ENCODE data around the gene CCR5. TPM values are rescaled to one million over a fixed set of nuclear protein-coding genes. Genes with fewer than 3 reads are reported as not detected.

Gene CCR5
- total RNA-seq, 1 donor from 2014 or later = 0.52 TPM

DNA sequence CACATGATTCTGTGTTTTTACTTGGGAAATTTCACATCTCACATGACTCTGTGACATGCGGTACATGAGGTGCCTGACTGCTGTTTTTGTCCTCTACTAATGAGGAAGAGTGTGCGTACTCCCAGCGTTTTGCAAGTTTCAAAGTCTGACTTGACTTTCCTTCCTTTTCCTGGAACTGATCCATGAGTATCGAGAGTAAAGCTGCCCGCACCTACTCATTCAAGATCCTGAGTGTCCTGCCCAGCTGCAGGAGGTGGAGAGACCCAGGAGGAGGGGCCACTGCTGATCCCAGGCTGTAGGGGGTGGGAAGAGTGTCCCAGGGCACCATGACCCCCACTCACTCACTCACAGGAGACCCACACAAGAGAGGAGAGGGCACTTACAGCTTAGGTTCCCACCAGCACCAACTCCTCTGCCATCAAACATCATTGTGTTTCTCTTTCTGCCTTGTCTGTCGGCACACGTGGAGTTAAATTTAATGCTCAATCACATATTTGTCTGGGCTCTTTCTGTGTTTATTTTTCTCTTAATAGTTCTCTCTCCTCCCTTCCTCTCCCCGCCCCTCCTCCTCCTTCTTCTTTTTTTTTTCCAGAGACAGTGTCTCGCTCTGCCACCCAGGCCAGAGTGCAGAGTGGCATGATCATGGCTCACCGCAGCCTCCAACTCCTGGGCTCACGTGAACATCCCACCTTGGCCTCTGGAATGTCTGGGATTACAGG lies 34.7 kb downstream of the CCR5 start:
- Histone ChIP-seq H3K9ac (ENCODE audit: low read depth in 1 of 3, low read length in 3 of 3) (no peak overlapping the region), H3K9me3 (ENCODE audit: control insufficient read depth in 3 of 3, low read length in 3 of 3) (no peaks in the 10 kb centered on the region), H3K36me3 (ENCODE audit: control insufficient read depth in 3 of 3, insufficient read depth in 3 of 3, low read length in 3 of 3) (no peaks in the 10 kb centered on the region), H3K27ac (ENCODE audit: low read depth, low read length) (peak overlapping the region; percentile 78), H3K4me3 (ENCODE audit: low read length in 3 of 3) (no peak overlapping the region), H3K27me3 (ENCODE audit: control insufficient read depth in 3 of 3, insufficient read depth in 3 of 3, low read length in 3 of 3) (no peaks in the 10 kb centered on the region), H3K4me1 (ENCODE audit: control insufficient read depth in 3 of 3, insufficient read depth in 3 of 3, low read length in 3 of 3) (peaks cover 20 to 29% (median 22%) of the 10 kb centered on the region in 3 donors)

DNA sequence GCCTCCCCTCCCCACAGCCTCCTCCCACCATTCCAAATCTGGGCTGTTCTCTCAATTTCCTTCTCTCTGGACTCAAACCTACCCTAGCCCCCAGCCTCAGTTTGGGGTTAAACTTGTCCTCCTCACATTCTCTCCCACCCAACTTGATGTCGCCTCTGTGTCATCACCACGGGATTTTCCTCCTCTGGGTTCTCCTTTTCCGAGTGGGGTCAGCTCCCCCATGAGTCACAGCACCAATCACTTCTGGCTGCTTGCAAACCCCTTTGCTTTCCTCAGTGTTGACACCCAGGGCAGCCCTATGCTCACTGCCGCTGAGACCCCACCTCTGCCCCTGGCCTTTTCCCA lies 35.7 kb downstream of the CCR5 start:
- Histone ChIP-seq H3K9ac (ENCODE audit: low read depth in 1 of 3, low read length in 3 of 3) (peak overlapping the region in 1 of 3 donors; percentile 77), H3K27ac (ENCODE audit: low read depth, low read length) (peak overlapping the region; percentile 78), H3K9me3 (ENCODE audit: control insufficient read depth in 3 of 3, low read length in 3 of 3) (no peaks in the 10 kb centered on the region), H3K4me1 (ENCODE audit: control insufficient read depth in 3 of 3, insufficient read depth in 3 of 3, low read length in 3 of 3) (peaks cover 20 to 29% (median 22%) of the 10 kb centered on the region in 3 donors), H3K36me3 (ENCODE audit: control insufficient read depth in 3 of 3, insufficient read depth in 3 of 3, low read length in 3 of 3) (no peaks in the 10 kb centered on the region), H3K27me3 (ENCODE audit: control insufficient read depth in 3 of 3, insufficient read depth in 3 of 3, low read length in 3 of 3) (no peaks in the 10 kb centered on the region), H3K4me3 (ENCODE audit: low read length in 3 of 3) (peak overlapping the region in 1 of 3 donors; percentile 13)

DNA sequence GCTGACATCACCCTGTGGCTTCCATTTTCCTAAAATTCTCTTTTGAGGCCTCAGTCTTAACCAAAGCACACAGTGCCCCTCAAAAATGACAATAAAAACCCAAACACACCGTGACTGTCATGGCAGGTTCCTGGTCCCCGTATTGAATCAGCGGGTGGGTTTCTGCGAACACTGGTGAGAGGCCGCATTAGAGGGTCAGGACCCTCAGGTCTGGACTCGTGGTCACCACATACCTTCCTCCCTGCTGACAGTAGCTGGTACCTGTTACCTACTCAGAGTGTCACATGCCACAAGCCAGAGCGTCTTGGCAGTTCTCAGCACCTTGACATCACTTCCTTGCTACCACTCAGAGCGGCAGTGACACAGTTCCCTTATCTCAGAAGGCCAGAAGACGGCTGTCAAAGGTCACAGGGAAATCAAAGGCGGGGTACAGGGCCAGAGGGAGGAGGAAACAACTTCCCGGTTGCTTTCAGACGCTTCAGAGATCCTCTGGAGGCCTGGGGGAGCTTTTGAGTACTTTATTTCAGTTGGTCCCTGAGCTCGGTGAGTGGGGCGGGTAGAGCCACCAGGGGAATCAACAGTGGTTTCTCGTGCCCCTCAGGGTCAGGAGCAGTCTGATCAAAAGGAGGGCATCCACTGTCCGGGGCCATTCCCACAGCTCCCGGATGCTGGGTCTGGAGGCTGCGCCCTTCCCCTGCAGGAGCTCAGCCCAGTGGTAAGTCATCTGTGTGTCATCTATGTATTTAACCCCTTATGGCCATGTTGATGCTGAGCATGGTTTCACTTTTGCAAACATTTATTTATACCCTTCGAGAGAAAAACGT lies 36.3 kb downstream of the CCR5 start, which contains the start of the genes CCR5AS and CCRL2:
Gene CCR5AS (minus strand): TSS at position 279 of the 824 bp plus-strand sequence.
Gene CCRL2 (plus strand): TSS at position 472 of the 824 bp plus-strand sequence. CDS start 821 bp downstream, outside the sequence.
- peaks cover 20 to 29% (median 22%) of the 10 kb centered on the region in 3 donors for H3K4me1 ChIP-seq (ENCODE audit: control insufficient read depth in 3 of 3, insufficient read depth in 3 of 3, low read length in 3 of 3)
- H3K9ac ChIP-seq (ENCODE audit: low read depth in 1 of 3, low read length in 3 of 3) = peak within 1 kb of the TSS; percentile 54 to 77 (median 62)

DNA sequence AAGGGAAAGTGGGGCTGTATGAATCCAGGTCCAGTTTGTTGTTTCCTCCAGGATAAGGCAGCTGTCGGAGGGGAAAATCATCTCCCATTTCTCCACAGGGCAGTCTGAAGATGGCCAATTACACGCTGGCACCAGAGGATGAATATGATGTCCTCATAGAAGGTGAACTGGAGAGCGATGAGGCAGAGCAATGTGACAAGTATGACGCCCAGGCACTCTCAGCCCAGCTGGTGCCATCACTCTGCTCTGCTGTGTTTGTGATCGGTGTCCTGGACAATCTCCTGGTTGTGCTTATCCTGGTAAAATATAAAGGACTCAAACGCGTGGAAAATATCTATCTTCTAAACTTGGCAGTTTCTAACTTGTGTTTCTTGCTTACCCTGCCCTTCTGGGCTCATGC lies 37.2 kb downstream of the CCR5 start:
- H3K9me3 ChIP-seq (ENCODE audit: control insufficient read depth in 3 of 3, low read length in 3 of 3) = no peaks in the 10 kb centered on the region
- peaks cover 20 to 34% (median 22%) of the 10 kb centered on the region in 3 donors for H3K4me1 ChIP-seq (ENCODE audit: control insufficient read depth in 3 of 3, insufficient read depth in 3 of 3, low read length in 3 of 3)
- H3K27ac ChIP-seq (ENCODE audit: low read depth, low read length) = peak overlapping the region; percentile 78
- no peaks in the 10 kb centered on the region for H3K27me3 ChIP-seq (ENCODE audit: control insufficient read depth in 3 of 3, insufficient read depth in 3 of 3, low read length in 3 of 3)
- peak overlapping the region; percentile 48 to 60 (median 53) for H3K4me3 ChIP-seq (ENCODE audit: low read length in 3 of 3)
- no peaks in the 10 kb centered on the region for H3K36me3 ChIP-seq (ENCODE audit: control insufficient read depth in 3 of 3, insufficient read depth in 3 of 3, low read length in 3 of 3)
- H3K9ac ChIP-seq (ENCODE audit: low read depth in 1 of 3, low read length in 3 of 3) = peak overlapping the region; percentile 54 to 77 (median 62)

More for the DNA sequence above, 36.3 kb downstream of the CCR5 start, which contains the start of the genes CCR5AS and CCRL2:
- H3K27me3 ChIP-seq (ENCODE audit: control insufficient read depth in 3 of 3, insufficient read depth in 3 of 3, low read length in 3 of 3) = no peaks in the 10 kb centered on the region
- H3K27ac ChIP-seq (ENCODE audit: low read depth, low read length) = peak within 1 kb of the TSS; percentile 78
- H3K9me3 ChIP-seq (ENCODE audit: control insufficient read depth in 3 of 3, low read length in 3 of 3) = no peaks in the 10 kb centered on the region
- no peaks in the 10 kb centered on the region for H3K36me3 ChIP-seq (ENCODE audit: control insufficient read depth in 3 of 3, insufficient read depth in 3 of 3, low read length in 3 of 3)
- H3K4me3 ChIP-seq (ENCODE audit: low read length in 3 of 3) = peak within 1 kb of the TSS; percentile 48 to 60 (median 53)

DNA sequence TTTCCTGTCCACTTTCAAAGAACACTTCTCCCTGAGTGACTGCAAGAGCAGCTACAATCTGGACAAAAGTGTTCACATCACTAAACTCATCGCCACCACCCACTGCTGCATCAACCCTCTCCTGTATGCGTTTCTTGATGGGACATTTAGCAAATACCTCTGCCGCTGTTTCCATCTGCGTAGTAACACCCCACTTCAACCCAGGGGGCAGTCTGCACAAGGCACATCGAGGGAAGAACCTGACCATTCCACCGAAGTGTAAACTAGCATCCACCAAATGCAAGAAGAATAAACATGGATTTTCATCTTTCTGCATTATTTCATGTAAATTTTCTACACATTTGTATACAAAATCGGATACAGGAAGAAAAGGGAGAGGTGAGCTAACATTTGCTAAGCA lies 38.1 kb downstream of the CCR5 start:
- Histone ChIP-seq H3K27me3 (ENCODE audit: control insufficient read depth in 3 of 3, insufficient read depth in 3 of 3, low read length in 3 of 3) (no peaks in the 10 kb centered on the region), H3K27ac (ENCODE audit: low read depth, low read length) (no peak overlapping the region), H3K9ac (ENCODE audit: low read depth in 1 of 3, low read length in 3 of 3) (no peak overlapping the region), H3K9me3 (ENCODE audit: control insufficient read depth in 3 of 3, low read length in 3 of 3) (no peaks in the 10 kb centered on the region), H3K36me3 (ENCODE audit: control insufficient read depth in 3 of 3, insufficient read depth in 3 of 3, low read length in 3 of 3) (no peaks in the 10 kb centered on the region), H3K4me1 (ENCODE audit: control insufficient read depth in 3 of 3, insufficient read depth in 3 of 3, low read length in 3 of 3) (peaks cover 20 to 34% (median 22%) of the 10 kb centered on the region in 3 donors), H3K4me3 (ENCODE audit: low read length in 3 of 3) (no peak overlapping the region)

DNA sequence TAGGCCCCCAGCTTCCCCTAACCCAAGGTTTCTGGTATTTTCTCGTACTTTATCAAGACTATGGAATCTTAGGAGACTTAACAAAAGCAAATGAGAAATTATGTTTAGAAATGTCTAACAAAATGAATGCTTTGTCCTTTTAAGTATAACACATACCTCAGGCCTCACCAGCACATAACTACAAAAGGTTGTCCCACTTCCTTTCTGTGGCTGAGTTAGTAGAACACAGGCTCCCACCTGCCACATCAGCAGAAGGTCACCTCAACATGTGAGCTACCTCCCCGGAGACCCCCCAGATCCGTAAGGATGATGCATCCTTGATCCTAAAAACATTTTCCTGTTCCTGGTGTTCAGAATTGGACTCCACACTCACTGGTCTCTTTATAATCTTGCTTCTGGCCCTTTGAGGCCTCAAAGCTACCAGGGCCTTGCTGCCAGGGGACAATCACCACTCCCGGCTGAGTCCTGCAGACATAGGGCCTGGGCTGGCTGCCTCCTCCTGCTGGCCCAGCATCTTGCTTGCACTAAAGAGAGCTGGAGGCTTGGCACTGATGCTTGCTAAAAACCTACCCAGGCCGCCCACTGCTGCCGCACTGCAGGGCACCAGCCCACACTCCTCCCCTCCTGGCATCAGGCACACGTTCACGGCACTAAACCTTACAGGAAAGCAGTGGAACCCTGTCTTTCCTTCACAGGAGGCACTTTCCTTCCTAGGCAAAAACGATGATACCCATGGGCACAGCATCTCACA lies 39.2 kb downstream of the CCR5 start:
- Histone ChIP-seq H3K36me3 (ENCODE audit: control insufficient read depth in 3 of 3, insufficient read depth in 3 of 3, low read length in 3 of 3) (no peaks in the 10 kb centered on the region), H3K4me1 (ENCODE audit: control insufficient read depth in 3 of 3, insufficient read depth in 3 of 3, low read length in 3 of 3) (peaks cover 20 to 37% (median 22%) of the 10 kb centered on the region in 3 donors), H3K4me3 (ENCODE audit: low read length in 3 of 3) (no peak overlapping the region), H3K9ac (ENCODE audit: low read depth in 1 of 3, low read length in 3 of 3) (no peak overlapping the region), H3K27ac (ENCODE audit: low read depth, low read length) (no peak overlapping the region), H3K27me3 (ENCODE audit: control insufficient read depth in 3 of 3, insufficient read depth in 3 of 3, low read length in 3 of 3) (no peaks in the 10 kb centered on the region), H3K9me3 (ENCODE audit: control insufficient read depth in 3 of 3, low read length in 3 of 3) (no peaks in the 10 kb centered on the region)

DNA sequence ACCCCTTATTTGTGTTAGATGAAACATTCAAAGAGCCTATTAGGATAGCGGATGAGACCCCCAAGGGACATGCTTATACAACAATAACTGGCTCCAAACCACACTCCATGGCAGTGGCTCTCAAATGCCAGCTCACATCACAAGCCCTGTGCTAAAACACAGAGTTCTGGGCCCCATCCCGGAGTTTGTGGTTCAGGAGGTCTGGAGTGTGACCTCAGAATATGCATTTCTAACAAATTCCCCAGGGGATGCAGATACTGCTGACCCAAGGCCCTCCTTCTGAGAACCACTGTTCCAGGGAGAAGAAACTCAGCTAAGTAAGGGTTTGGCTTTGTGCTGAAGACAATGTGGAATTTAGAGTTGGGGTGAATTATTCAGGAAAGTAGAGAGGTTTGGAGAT lies 39.9 kb downstream of the CCR5 start:
- H3K27ac ChIP-seq (ENCODE audit: low read depth, low read length) = no peak overlapping the region

DNA sequence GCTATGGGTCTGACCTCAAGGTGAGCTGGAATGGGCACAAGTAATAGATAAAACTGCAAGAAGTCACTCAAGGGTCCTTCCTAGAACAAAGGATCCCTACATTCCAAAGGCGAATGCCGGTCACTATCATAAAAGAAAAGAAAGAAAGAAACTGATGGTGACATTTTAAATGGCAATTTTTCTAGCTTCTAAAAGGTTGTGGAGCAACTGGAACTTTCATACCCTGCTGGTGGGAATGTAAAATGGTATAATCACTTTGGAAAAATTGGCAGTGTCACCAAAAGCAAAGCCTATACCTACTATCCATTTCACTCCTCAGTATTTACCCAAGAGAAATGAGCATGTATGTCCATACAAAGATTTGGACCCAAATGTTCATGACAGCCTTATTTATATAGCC lies 40.5 kb downstream of the CCR5 start:
- Histone ChIP-seq H3K36me3 (ENCODE audit: control insufficient read depth in 3 of 3, insufficient read depth in 3 of 3, low read length in 3 of 3) (no peaks in the 10 kb centered on the region), H3K27me3 (ENCODE audit: control insufficient read depth in 3 of 3, insufficient read depth in 3 of 3, low read length in 3 of 3) (no peaks in the 10 kb centered on the region), H3K9me3 (ENCODE audit: control insufficient read depth in 3 of 3, low read length in 3 of 3) (no peaks in the 10 kb centered on the region), H3K4me3 (ENCODE audit: low read length in 3 of 3) (no peak overlapping the region), H3K4me1 (ENCODE audit: control insufficient read depth in 3 of 3, insufficient read depth in 3 of 3, low read length in 3 of 3) (peaks cover 19 to 32% (median 23%) of the 10 kb centered on the region in 3 donors), H3K27ac (ENCODE audit: low read depth, low read length) (no peak overlapping the region), H3K9ac (ENCODE audit: low read depth in 1 of 3, low read length in 3 of 3) (no peak overlapping the region)

More for the DNA sequence above, 39.9 kb downstream of the CCR5 start:
- no peaks in the 10 kb centered on the region for H3K9me3 ChIP-seq (ENCODE audit: control insufficient read depth in 3 of 3, low read length in 3 of 3)
- no peaks in the 10 kb centered on the region for H3K27me3 ChIP-seq (ENCODE audit: control insufficient read depth in 3 of 3, insufficient read depth in 3 of 3, low read length in 3 of 3)
- no peak overlapping the region for H3K4me3 ChIP-seq (ENCODE audit: low read length in 3 of 3)
- no peaks in the 10 kb centered on the region for H3K36me3 ChIP-seq (ENCODE audit: control insufficient read depth in 3 of 3, insufficient read depth in 3 of 3, low read length in 3 of 3)
- no peak overlapping the region for H3K9ac ChIP-seq (ENCODE audit: low read depth in 1 of 3, low read length in 3 of 3)
- H3K4me1 ChIP-seq (ENCODE audit: control insufficient read depth in 3 of 3, insufficient read depth in 3 of 3, low read length in 3 of 3) = peaks cover 20 to 32% (median 22%) of the 10 kb centered on the region in 3 donors

DNA sequence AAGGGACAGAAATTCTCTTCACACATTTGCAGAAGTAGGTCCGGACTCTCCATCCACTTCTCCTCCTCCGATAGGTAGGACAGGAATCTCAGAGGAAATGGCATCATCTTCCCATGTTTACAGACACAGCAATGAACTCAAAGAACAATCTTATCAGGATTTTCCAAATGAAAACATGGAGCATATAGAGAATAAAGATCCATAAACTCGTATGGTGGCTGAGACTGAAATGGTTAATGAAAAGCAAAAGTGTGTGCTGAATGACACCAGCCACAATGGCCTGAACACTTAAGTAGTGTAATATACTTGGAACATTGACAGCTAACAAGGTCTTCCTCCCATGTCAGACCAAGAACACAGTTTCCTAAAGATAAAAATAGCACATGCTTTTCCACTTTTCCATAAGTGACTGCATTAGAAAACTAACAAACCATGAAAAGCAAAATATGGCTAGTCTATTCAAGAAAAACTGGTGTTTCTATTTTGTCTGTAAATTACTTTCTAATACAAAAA lies 42.1 kb downstream of the CCR5 start:
- Histone ChIP-seq H3K27ac (ENCODE audit: low read depth, low read length) (no peak overlapping the region), H3K4me1 (ENCODE audit: control insufficient read depth in 3 of 3, insufficient read depth in 3 of 3, low read length in 3 of 3) (peaks cover 6 to 22% (median 20%) of the 10 kb centered on the region in 3 donors), H3K27me3 (ENCODE audit: control insufficient read depth in 3 of 3, insufficient read depth in 3 of 3, low read length in 3 of 3) (no peaks in the 10 kb centered on the region), H3K36me3 (ENCODE audit: control insufficient read depth in 3 of 3, insufficient read depth in 3 of 3, low read length in 3 of 3) (no peaks in the 10 kb centered on the region), H3K4me3 (ENCODE audit: low read length in 3 of 3) (no peak overlapping the region), H3K9me3 (ENCODE audit: control insufficient read depth in 3 of 3, low read length in 3 of 3) (no peaks in the 10 kb centered on the region), H3K9ac (ENCODE audit: low read depth in 1 of 3, low read length in 3 of 3) (peak overlapping the region in 1 of 3 donors; percentile 7)

All from skeletal muscle tissue (tissue), 4 donors.